Stomach (tissue), 9 donors: ENCODE data around the gene GARIN5B. TPM values are rescaled to one million over a fixed set of nuclear protein-coding genes. Genes with fewer than 3 reads are reported as not detected.

ENCODE experiments used
- DNase-seq, 2 donors: peaks; one replicate each; pipeline versions ENCODE4 v3.0.0 to v3.0.0-alpha.2; 2013 to 2019
- H3K27ac ChIP-seq, 5 donors: fragments of 200-600 bp in 4 of 5; sonication (generic) in 4 of 5; one replicate each; pipeline ENCODE4 v1.5.1; 2013 to 2019; ENCODE audit warnings: mild to moderate bottlenecking in 1 of 5, moderate library complexity in 1 of 5
- H3K27me3 ChIP-seq, 3 donors: fragments of 200-600 bp; sonication (generic); one replicate each; pipeline ENCODE4 v1.5.1; 2017 to 2019; ENCODE audit warnings: mixed run types in 1 of 3
- H3K36me3 ChIP-seq, 4 donors: fragments of 200-600 bp; sonication (generic); 1 replicate in 3 of 4; 2 replicates in 1 of 4; pipeline ENCODE4 v1.5.1; 2016 to 2019
- H3K4me1 ChIP-seq, 4 donors: fragments of 200-600 bp; sonication (generic); one replicate each; pipeline ENCODE4 v1.5.1; 2016 to 2019
- H3K4me3 ChIP-seq, 4 donors: fragments of 200-600 bp; sonication (generic) in 3 of 4; one replicate each; pipeline ENCODE4 v1.5.1; 2016 to 2019; ENCODE audit warnings: mild to moderate bottlenecking in 1 of 4
- H3K9me3 ChIP-seq, 4 donors: fragments of 200-600 bp; sonication (generic); one replicate each; pipeline ENCODE4 v1.5.1; 2016 to 2019
- CTCF ChIP-seq, 7 experiments: fragments of 450-650 bp in 4 of 7; fragments of 200-600 bp in 3 of 7; sonication (generic) in 3 of 7; IDR thresholded peaks; one replicate each; pipeline ENCODE4 v1.5.1; 2016 to 2019; ENCODE audit warnings: antibody characterized with exemption in 7 of 7, control low read depth in 2 of 7, mild to moderate bottlenecking in 1 of 7
- EP300 ChIP-seq: sonication (generic); formaldehyde crosslinking; IDR thresholded peaks from one replicate; pipeline ENCODE4 v1.6.1; 2017; ENCODE audit warnings: antibody characterized with exemption
- POLR2A ChIP-seq, 4 donors: fragments of 450-650 bp; IDR thresholded peaks; one replicate each; pipeline ENCODE4 v1.6.1; 2016; ENCODE audit warnings: antibody characterized with exemption in 4 of 4, control low read depth in 2 of 4, mild to moderate bottlenecking in 1 of 4, moderate library complexity in 1 of 4
- POLR2AphosphoS5 ChIP-seq, 3 donors: sonication (generic); formaldehyde crosslinking; IDR thresholded peaks; one replicate each; pipeline ENCODE4 v1.6.1; 2016; ENCODE audit warnings: antibody characterized with exemption in 3 of 3
- WGBS, 5 donors: extraction: QIAGEN DNeasy Blood & Tissue Kit in 3 of 5; methylation state at CpG; one replicate each; pipeline versions ENCODE4 v1.1.5 to v1.1.7; 2013 to 2018; 5-methylcytosine and 5-hydroxymethylcytosine counted together
- intact Hi-C: fragments of 100-400 bp; cut with DNase I; formaldehyde crosslinking; loops from one replicate; pipeline ENCODE4 v1.15.1; 2023; ENCODE audit warnings: low total_unique reads
- polyA plus RNA-seq, 3 donors: library from polyadenylated mRNA; stranded (reverse); fragments of 200-250 nt; gene quantifications; one replicate each; pipeline ENCODE4 v1.2.3, GENCODE V29; 2013
- total RNA-seq, 5 donors: library from RNA; depleted of rRNA; stranded (reverse); fragments of >200 nt; gene quantifications; one replicate each; pipeline versions ENCODE4 v1.1.0 to v1.2.3, GENCODE V29; 2014 to 2016
- donor health status: healthy with polysubstance abuse.
- donor health status: Bipolar disorder and iron deficiency.
- donor health status: healthy.

GARIN5B gene
- total and polyA plus RNA-seq, 8 donors = not detected

- peak overlapping the region; percentile 34 to 59 (median 41) for H3K4me3 ChIP-seq
- no peak for TF ChIP-seq POLR2AphosphoS5 (IDR thresholded peaks at IDR 0.05)
- no peak for TF ChIP-seq CTCF (IDR thresholded peaks at IDR 0.05)
- no peak for TF ChIP-seq EP300
- no peak for TF ChIP-seq POLR2A (IDR thresholded peaks at IDR 0.05)
- WGBS, 5 donors = 3 to 9% (median 3%) methylated on average over 21 to 24 of the region's 24 CpGs
Measured at GRCh38 chr19:55353356-55353802, 9.7 kb downstream of the GARIN5B start.

GRCh38 chr19:55352549-55353145, 10.4 kb downstream of the GARIN5B start:
- no peak for TF ChIP-seq POLR2A (IDR thresholded peaks at IDR 0.05)
- TF ChIP-seq POLR2AphosphoS5 (IDR thresholded peaks at IDR 0.05) = no peak
- no peak for TF ChIP-seq EP300
- no peak for TF ChIP-seq CTCF (IDR thresholded peaks at IDR 0.05)
- 49 to 67% (median 57%) methylated on average over 25 of the region's 25 CpGs for WGBS, 5 donors
- no peak for DNase-seq
- Histone ChIP-seq H3K4me1 (peaks cover 18 to 24% (median 22%) of the 10 kb centered on the region in 4 donors), H3K4me3 (no peak overlapping the region), H3K9me3 (no peaks in the 10 kb centered on the region), H3K27ac (no peak overlapping the region), H3K36me3 (peaks cover 0 to 1% (median under 1%) of the 10 kb centered on the region in 4 donors), H3K27me3 (peaks cover 27 to 82% (median 42%) of the 10 kb centered on the region in 3 donors)
- intact Hi-C loops = no loop called here

More at GRCh38 chr19:55353356-55353802, 9.7 kb downstream of the GARIN5B start:
- no peak for DNase-seq
- intact Hi-C loops = no loop called here
- Histone ChIP-seq H3K4me1 (peaks cover 18 to 24% (median 22%) of the 10 kb centered on the region in 4 donors), H3K9me3 (no peaks in the 10 kb centered on the region), H3K27me3 (peaks cover 27 to 82% (median 42%) of the 10 kb centered on the region in 3 donors), H3K27ac (no peak overlapping the region), H3K36me3 (no peaks in the 10 kb centered on the region)

- H3K9me3 ChIP-seq = no peaks in the 10 kb centered on the region
- intact Hi-C loops = no loop called here
- no peak for DNase-seq
- peaks cover 0 to 7% (median 7%) of the 10 kb centered on the region in 4 donors for H3K36me3 ChIP-seq
- H3K4me1 ChIP-seq = peaks cover 18 to 24% (median 22%) of the 10 kb centered on the region in 4 donors
- no peak overlapping the region for H3K4me3 ChIP-seq
- no peak overlapping the region for H3K27ac ChIP-seq
- H3K27me3 ChIP-seq = peaks cover 27 to 76% (median 37%) of the 10 kb centered on the region in 3 donors
- 50 to 64% (median 56%) methylated on average over 4 to 6 of the region's 6 CpGs for WGBS, 5 donors
- TF ChIP-seq POLR2AphosphoS5 (IDR thresholded peaks at IDR 0.05) = no peak
- TF ChIP-seq EP300 = no peak
- TF ChIP-seq CTCF (IDR thresholded peaks at IDR 0.05) = no peak
- TF ChIP-seq POLR2A (IDR thresholded peaks at IDR 0.05) = no peak
Measured at GRCh38 chr19:55352040-55352439, 11.0 kb downstream of the GARIN5B start.

GRCh38 chr19:55350620-55351315, 12.3 kb downstream of the GARIN5B start:
- no peak overlapping the region for H3K27ac ChIP-seq
- peaks cover 18 to 32% (median 26%) of the 10 kb centered on the region in 4 donors for H3K4me1 ChIP-seq
- no peaks in the 10 kb centered on the region for H3K9me3 ChIP-seq
- no peak for TF ChIP-seq EP300
- no peak for TF ChIP-seq POLR2AphosphoS5 (IDR thresholded peaks at IDR 0.05)
- no peak for TF ChIP-seq POLR2A (IDR thresholded peaks at IDR 0.05)
- TF ChIP-seq CTCF (IDR thresholded peaks at IDR 0.05) = no peak
- H3K4me3 ChIP-seq = no peak overlapping the region
- 56 to 70% (median 64%) methylated on average over 11 of the region's 11 CpGs for WGBS, 5 donors
- H3K27me3 ChIP-seq = peaks cover 27 to 64% (median 35%) of the 10 kb centered on the region in 3 donors
- intact Hi-C loops = no loop called here
- DNase-seq = peak in 1 of 2 donors; percentile 66
- H3K36me3 ChIP-seq = peaks cover 4 to 17% (median 15%) of the 10 kb centered on the region in 4 donors
